A549 (cell line): ENCODE results near the gene PSMD8.

ENCODE experiments used
- CBX2 ChIP-seq: fragments of 200-600 bp; sonication (generic); IDR thresholded peaks from 2 replicates; pipeline ENCODE4 v1.6.1; 2016; ENCODE audit warnings: low read depth, mild to moderate bottlenecking, borderline replicate concordance
- CTCF ChIP-seq: fragments of >200 bp; sonication (Bioruptor Twin); formaldehyde crosslinking; IDR thresholded peaks from 3 replicates; pipeline ENCODE4 v1.5.1; 2016
- ELK1 ChIP-seq: fragments of 150-350 bp; IDR thresholded peaks from 2 replicates; pipeline ENCODE4 v1.6.1; 2014; ENCODE audit warnings: low read depth, mild to moderate bottlenecking, low read length
- MYC ChIP-seq: IDR thresholded peaks from 2 replicates; pipeline ENCODE4 v1.6.1; 2012; ENCODE audit warnings: mild to moderate bottlenecking, inconsistent platforms, low read length, improper control_type of control experiment, borderline replicate concordance
- PBX3 ChIP-seq: IDR thresholded peaks from 2 replicates; pipeline ENCODE4 v1.6.1; 2012
- RCOR1 ChIP-seq: fragments of 150-350 bp; IDR thresholded peaks from 2 replicates; pipeline ENCODE4 v1.6.1; 2014; ENCODE audit warnings: antibody characterized with exemption, low read length, low read depth
- USF2 ChIP-seq: fragments of 450-650 bp; IDR thresholded peaks from 2 replicates; pipeline ENCODE4 v1.6.1; 2014; ENCODE audit warnings: antibody characterized with exemption

DNA sequence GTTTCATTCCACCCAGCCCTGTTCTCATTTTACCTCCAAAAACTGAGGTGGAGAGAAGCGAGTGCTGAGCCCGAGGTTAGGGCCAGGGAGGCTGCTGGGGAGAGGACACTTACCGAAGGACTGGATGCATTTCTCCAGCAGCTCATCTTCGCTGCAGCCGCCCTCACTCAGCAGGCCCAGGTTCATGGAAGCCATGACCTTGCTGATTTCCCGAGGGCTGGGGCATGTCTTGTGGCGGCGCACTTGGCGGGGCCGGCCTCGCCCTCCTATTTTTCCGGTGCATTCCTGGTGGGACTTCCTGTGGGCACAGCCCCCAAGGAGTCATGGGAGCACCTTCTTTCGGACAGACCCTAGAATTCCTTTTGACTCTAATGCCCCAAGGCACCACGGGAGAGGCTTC, 47.5 kb downstream of the PSMD8 start:
- TF ChIP-seq ELK1 (no peak), CTCF (no peak), CBX2 (no peak), PBX3 (no peak), MYC (no peak), RCOR1 (no peak), USF2 (no peak)
